ENCODE data around the gene RAVER2.
"Not testable (repeated sequence)": the region's sequence is repeated elsewhere in the genome, so short reads cannot be mapped to it uniquely, and the experiment has no call there.

RAVER2 gene

DNA sequence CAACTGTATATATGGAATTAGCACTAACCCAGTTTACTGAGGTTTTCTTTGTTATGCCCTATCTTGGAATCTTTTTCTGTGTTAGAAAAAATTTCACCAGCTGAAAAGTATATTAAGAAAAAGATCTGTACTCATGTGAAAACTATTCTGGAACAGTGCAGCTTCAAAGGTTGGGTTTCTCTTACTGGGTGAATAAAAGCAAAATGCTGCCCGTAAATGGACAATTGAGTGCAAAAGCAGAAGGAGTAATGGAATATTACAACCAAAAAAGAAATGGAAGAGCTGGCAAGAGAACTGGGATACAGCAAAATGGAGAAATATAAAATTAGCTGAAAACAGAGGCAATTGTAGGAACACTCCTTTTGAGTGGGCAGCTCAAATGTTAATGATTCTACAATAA lies 17.0 kb upstream of the RAVER2 start:
- no peaks in the 10 kb centered on the region for H3K4me1 ChIP-seq (ENCODE audit: control insufficient read depth, insufficient read depth, low read length)
- H3K27me3 ChIP-seq (ENCODE audit: control insufficient read depth, insufficient read depth, low read length): no peaks in the 10 kb centered on the region
- no peak overlapping the region for H3K27ac ChIP-seq (ENCODE audit: low read depth, low read length)
- no peaks in the 10 kb centered on the region for H3K36me3 ChIP-seq (ENCODE audit: control insufficient read depth, insufficient read depth, low read length)
- H3K9ac ChIP-seq (ENCODE audit: low read length): no peak overlapping the region
- no peak overlapping the region for H3K4me3 ChIP-seq (ENCODE audit: low read length)

DNA sequence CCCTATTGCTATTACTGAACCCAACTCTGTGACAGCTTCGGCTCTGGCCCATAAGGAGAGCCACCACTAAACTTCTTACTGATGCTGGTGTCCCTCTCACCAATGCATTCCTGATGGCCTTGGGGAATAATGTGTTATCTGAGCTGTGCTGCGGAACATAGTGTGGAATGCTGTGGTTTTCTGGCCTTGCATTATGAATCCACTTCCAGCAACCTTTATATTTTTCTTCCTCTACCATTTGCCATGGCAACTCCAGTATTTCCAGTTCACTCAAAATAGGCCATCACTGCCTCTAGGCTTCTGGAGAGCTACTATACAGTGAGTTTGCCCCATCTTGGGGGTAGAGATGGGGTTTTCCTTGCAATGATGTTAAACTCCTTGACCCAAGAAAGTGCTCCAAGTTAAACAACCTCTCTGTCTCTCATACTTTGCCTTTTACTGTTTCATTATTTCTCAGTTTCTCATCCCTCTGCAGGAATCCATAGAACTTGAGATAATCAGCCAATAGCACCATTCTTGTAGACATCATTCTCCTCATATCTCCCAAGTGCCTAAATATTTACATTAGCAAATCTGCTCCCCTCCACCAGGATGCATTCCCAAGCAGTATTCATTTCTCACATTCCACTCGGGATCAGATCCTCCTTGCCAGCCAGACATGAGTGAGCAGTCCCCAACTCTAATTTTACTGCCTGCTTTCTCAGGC lies 11.1 kb upstream of the RAVER2 start:
- Histone ChIP-seq H3K9ac (ENCODE audit: low read length) (no peak overlapping the region), H3K4me1 (ENCODE audit: control insufficient read depth, insufficient read depth, low read length) (no peaks in the 10 kb centered on the region), H3K27ac (ENCODE audit: low read depth, low read length) (no peak overlapping the region), H3K27me3 (ENCODE audit: control insufficient read depth, insufficient read depth, low read length) (no peaks in the 10 kb centered on the region), H3K4me3 (ENCODE audit: low read length) (no peak overlapping the region), H3K36me3 (ENCODE audit: control insufficient read depth, insufficient read depth, low read length) (no peaks in the 10 kb centered on the region)

DNA sequence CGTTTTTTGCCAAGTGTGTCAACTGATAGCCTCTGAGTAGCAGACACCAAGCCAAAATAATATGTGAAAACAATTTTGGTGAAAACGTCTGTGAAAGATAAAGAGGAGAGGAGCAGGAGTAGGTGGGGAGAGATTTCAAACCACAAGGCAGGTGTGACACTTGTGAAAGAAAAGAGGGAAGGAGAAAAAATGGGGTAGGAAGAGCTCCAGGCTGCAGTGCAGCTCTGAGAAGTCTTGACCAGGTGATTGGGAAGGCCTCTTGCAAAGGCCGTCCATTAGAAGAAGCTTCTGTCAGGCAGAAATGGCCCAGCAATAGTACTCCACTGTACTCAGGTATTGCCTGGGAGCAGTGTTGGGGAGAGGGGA lies 10.6 kb upstream of the RAVER2 start:
- H3K27ac ChIP-seq (ENCODE audit: low read depth, low read length): no peak overlapping the region
- no peaks in the 10 kb centered on the region for H3K4me1 ChIP-seq (ENCODE audit: control insufficient read depth, insufficient read depth, low read length)
- H3K4me3 ChIP-seq (ENCODE audit: low read length): no peak overlapping the region
- no peaks in the 10 kb centered on the region for H3K27me3 ChIP-seq (ENCODE audit: control insufficient read depth, insufficient read depth, low read length)
- no peaks in the 10 kb centered on the region for H3K36me3 ChIP-seq (ENCODE audit: control insufficient read depth, insufficient read depth, low read length)
- no peak overlapping the region for H3K9ac ChIP-seq (ENCODE audit: low read length)

GRCh38 chr1:64740687-64741086 lies 4.2 kb upstream of the RAVER2 start:
- not testable (repeated sequence) for H3K27ac ChIP-seq (ENCODE audit: low read depth, low read length); H3K9ac ChIP-seq (ENCODE audit: low read length); H3K4me3 ChIP-seq (ENCODE audit: low read length); H3K27me3 ChIP-seq (ENCODE audit: control insufficient read depth, insufficient read depth, low read length); H3K4me1 ChIP-seq (ENCODE audit: control insufficient read depth, insufficient read depth, low read length); H3K36me3 ChIP-seq (ENCODE audit: control insufficient read depth, insufficient read depth, low read length)

DNA sequence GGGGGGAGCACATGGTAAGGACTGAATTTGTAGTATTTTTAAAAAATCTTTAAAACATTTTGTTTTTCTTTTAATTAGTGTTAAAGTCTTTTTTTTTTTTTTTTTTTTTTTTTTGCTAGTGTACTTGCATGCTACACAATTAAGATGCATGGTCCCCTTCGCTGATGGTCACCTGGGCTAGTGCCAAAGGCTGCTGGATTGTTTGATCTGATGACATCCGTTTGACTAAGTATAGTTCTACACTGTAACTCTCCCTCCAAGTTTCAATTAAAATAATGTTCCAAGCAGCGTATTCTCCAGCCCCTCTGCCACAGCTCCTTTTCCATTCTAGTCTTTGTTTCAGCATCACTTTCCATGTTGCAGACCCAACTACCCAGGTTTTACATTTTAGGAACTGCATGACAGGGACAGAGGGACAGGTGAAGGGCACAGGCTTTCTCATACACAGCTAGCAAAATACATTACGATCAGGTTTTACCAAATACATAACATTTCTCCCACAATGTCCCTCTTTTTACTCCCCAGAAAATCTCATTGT lies 852 bp upstream of the RAVER2 start:
- Histone ChIP-seq H3K36me3 (ENCODE audit: control insufficient read depth, insufficient read depth, low read length) (no peaks in the 10 kb centered on the region), H3K4me1 (ENCODE audit: control insufficient read depth, insufficient read depth, low read length) (peaks cover 8% of the 10 kb centered on the region), H3K4me3 (ENCODE audit: low read length) (peak overlapping the region; percentile 94), H3K27me3 (ENCODE audit: control insufficient read depth, insufficient read depth, low read length) (no peaks in the 10 kb centered on the region), H3K27ac (ENCODE audit: low read depth, low read length) (peak overlapping the region; percentile 61), H3K9ac (ENCODE audit: low read length) (no peak overlapping the region)

- Histone ChIP-seq H3K36me3 (ENCODE audit: control insufficient read depth, insufficient read depth, low read length) (no peaks in the 10 kb centered on the region), H3K9ac (ENCODE audit: low read length) (peak overlapping the region; percentile 68), H3K27ac (ENCODE audit: low read depth, low read length) (peak overlapping the region; percentile 79), H3K4me1 (ENCODE audit: control insufficient read depth, insufficient read depth, low read length) (peaks cover 8% of the 10 kb centered on the region), H3K4me3 (ENCODE audit: low read length) (peak overlapping the region; percentile 94), H3K27me3 (ENCODE audit: control insufficient read depth, insufficient read depth, low read length) (no peaks in the 10 kb centered on the region)
Measured at GRCh38 chr1:64745181-64745985, 508 bp downstream of the RAVER2 start.

GRCh38 chr1:64745986-64746940 lies 1.4 kb downstream of the RAVER2 start:
- peak overlapping the region; percentile 79 for H3K27ac ChIP-seq (ENCODE audit: low read depth, low read length)
- H3K36me3 ChIP-seq (ENCODE audit: control insufficient read depth, insufficient read depth, low read length): no peaks in the 10 kb centered on the region
- no peak overlapping the region for H3K9ac ChIP-seq (ENCODE audit: low read length)
- peaks cover 8% of the 10 kb centered on the region for H3K4me1 ChIP-seq (ENCODE audit: control insufficient read depth, insufficient read depth, low read length)
- H3K27me3 ChIP-seq (ENCODE audit: control insufficient read depth, insufficient read depth, low read length): no peaks in the 10 kb centered on the region
- H3K4me3 ChIP-seq (ENCODE audit: low read length): peak overlapping the region; percentile 94

DNA sequence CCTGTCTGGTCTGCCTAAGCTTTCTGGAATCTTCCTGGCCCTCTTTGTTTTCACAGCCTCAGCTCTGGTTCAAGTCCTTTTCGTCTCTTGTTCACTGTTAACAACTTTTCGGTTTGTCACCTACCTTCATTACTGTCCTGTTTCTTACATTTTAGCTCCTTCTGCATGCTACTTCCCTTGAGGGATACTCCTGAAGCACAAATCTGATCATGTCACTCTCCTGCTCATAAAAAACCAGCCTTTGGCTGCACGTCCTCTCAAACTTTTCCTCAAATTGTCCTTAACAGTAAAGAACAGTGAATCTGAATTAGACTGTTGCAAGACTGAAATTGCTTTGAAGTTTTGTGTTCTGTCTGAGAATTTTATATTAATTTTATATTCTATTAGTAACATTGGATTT lies 3.3 kb downstream of the RAVER2 start:
- H3K27me3 ChIP-seq (ENCODE audit: control insufficient read depth, insufficient read depth, low read length): no peaks in the 10 kb centered on the region
- H3K4me3 ChIP-seq (ENCODE audit: low read length): peak overlapping the region; percentile 33
- no peak overlapping the region for H3K9ac ChIP-seq (ENCODE audit: low read length)
- H3K4me1 ChIP-seq (ENCODE audit: control insufficient read depth, insufficient read depth, low read length): peaks cover 8% of the 10 kb centered on the region
- no peak overlapping the region for H3K27ac ChIP-seq (ENCODE audit: low read depth, low read length)
- H3K36me3 ChIP-seq (ENCODE audit: control insufficient read depth, insufficient read depth, low read length): no peaks in the 10 kb centered on the region

- Histone ChIP-seq H3K4me3 (ENCODE audit: low read length) (no peak overlapping the region), H3K27ac (ENCODE audit: low read depth, low read length) (no peak overlapping the region)
Measured at GRCh38 chr1:64748706-64749105, 3.8 kb downstream of the RAVER2 start.

GRCh38 chr1:64750092-64750491 lies 5.2 kb downstream of the RAVER2 start:
- H3K9ac ChIP-seq (ENCODE audit: low read length): no peak overlapping the region
- no peaks in the 10 kb centered on the region for H3K36me3 ChIP-seq (ENCODE audit: control insufficient read depth, insufficient read depth, low read length)
- peaks cover 8% of the 10 kb centered on the region for H3K4me1 ChIP-seq (ENCODE audit: control insufficient read depth, insufficient read depth, low read length)
- H3K27ac ChIP-seq (ENCODE audit: low read depth, low read length): no peak overlapping the region
- no peaks in the 10 kb centered on the region for H3K27me3 ChIP-seq (ENCODE audit: control insufficient read depth, insufficient read depth, low read length)
- no peak overlapping the region for H3K4me3 ChIP-seq (ENCODE audit: low read length)

More at GRCh38 chr1:64748706-64749105, 3.8 kb downstream of the RAVER2 start:
- Histone ChIP-seq H3K27me3 (ENCODE audit: control insufficient read depth, insufficient read depth, low read length) (no peaks in the 10 kb centered on the region), H3K9ac (ENCODE audit: low read length) (no peak overlapping the region), H3K4me1 (ENCODE audit: control insufficient read depth, insufficient read depth, low read length) (peaks cover 8% of the 10 kb centered on the region), H3K36me3 (ENCODE audit: control insufficient read depth, insufficient read depth, low read length) (no peaks in the 10 kb centered on the region)

GRCh38 chr1:64750875-64751274 lies 6.0 kb downstream of the RAVER2 start:
- Histone ChIP-seq H3K27ac (ENCODE audit: low read depth, low read length) (no peak overlapping the region), H3K9ac (ENCODE audit: low read length) (no peak overlapping the region), H3K27me3 (ENCODE audit: control insufficient read depth, insufficient read depth, low read length) (no peaks in the 10 kb centered on the region), H3K36me3 (ENCODE audit: control insufficient read depth, insufficient read depth, low read length) (no peaks in the 10 kb centered on the region), H3K4me1 (ENCODE audit: control insufficient read depth, insufficient read depth, low read length) (peaks cover 7% of the 10 kb centered on the region), H3K4me3 (ENCODE audit: low read length) (no peak overlapping the region)

DNA sequence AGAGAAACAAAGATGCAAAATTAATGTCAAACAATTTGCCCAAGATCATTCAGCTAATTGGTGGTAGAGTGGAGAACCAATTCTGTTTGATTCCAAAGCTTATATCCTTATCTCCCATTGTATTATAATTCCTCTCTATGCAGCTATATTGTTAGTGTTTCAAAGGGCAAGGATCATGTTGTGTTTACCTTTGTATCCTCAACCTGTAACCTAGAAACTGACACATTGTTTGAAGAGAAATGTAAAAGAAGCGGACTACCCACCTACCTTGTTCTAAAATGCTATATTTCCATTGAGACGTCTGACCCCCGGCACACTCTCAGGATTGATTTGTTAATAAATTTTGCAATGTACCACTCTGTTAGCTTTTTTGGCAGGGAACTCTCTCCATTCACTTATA lies 9.3 kb downstream of the RAVER2 start:
- Histone ChIP-seq H3K4me1 (ENCODE audit: control insufficient read depth, insufficient read depth, low read length) (no peaks in the 10 kb centered on the region), H3K36me3 (ENCODE audit: control insufficient read depth, insufficient read depth, low read length) (no peaks in the 10 kb centered on the region), H3K9ac (ENCODE audit: low read length) (no peak overlapping the region), H3K27me3 (ENCODE audit: control insufficient read depth, insufficient read depth, low read length) (no peaks in the 10 kb centered on the region), H3K4me3 (ENCODE audit: low read length) (no peak overlapping the region), H3K27ac (ENCODE audit: low read depth, low read length) (no peak overlapping the region)
